Frontal cortex (tissue), 4 donors: ENCODE data around the gene MIX23. TPM values are rescaled to one million over a fixed set of nuclear protein-coding genes. Genes with fewer than 3 reads are reported as not detected.

Experiments used
- DNase-seq, 2 donors: peaks; one replicate each; pipeline ENCODE4 v3.0.0; 2012; ENCODE audit warnings: low spot score in 2 of 2
- FAIRE-seq: peaks from 2 replicates; lab custom pipeline; 2012; peaks lifted over from hg19 to GRCh38; lab: Jason Lieb, UNC
- total RNA-seq: library from RNA; depleted of rRNA; stranded (reverse); fragments of >200 nt; gene quantifications from one replicate; pipeline ENCODE4 v1.2.3, GENCODE V29; 2014
- donor health status: control.
- donor health status: control.
- donor health status: control.

Gene MIX23
- total RNA-seq, 1 donor from 2014 or later, result 24.5 TPM

- FAIRE-seq (no peak), DNase-seq (no peak)
These were observed 27.4 kb downstream of the MIX23 start for GRCh38 chr3:122355612-122356011.

- no peak for FAIRE-seq
- no peak for DNase-seq
These were observed 29.1 kb downstream of the MIX23 start for GRCh38 chr3:122353893-122354401.

GRCh38 chr3:122353215-122353614 lies 29.8 kb downstream of the MIX23 start:
- FAIRE-seq (no peak), DNase-seq (no peak)

GRCh38 chr3:122351612-122352011 lies 31.4 kb downstream of the MIX23 start:
- DNase-seq (no peak), FAIRE-seq (no peak)

GRCh38 chr3:122350814-122351418 lies 32.1 kb downstream of the MIX23 start:
- DNase-seq, result no peak
- no peak for FAIRE-seq

- no peak for DNase-seq
- no peak for FAIRE-seq
These were observed 33.9 kb downstream of the MIX23 start for GRCh38 chr3:122349171-122349570.

- FAIRE-seq (no peak), DNase-seq (no peak)
These were observed 39.4 kb downstream of the MIX23 start for GRCh38 chr3:122343654-122344053.

- FAIRE-seq (no peak), DNase-seq (no peak)
These were observed 40.2 kb downstream of the MIX23 start for GRCh38 chr3:122342803-122343202.

- FAIRE-seq, result no peak
- DNase-seq, result no peak
These were observed 50.5 kb downstream of the MIX23 start for GRCh38 chr3:122332551-122332950.

- no peak for FAIRE-seq
- no peak for DNase-seq
These were observed 51.1 kb downstream of the MIX23 start for GRCh38 chr3:122331886-122332285.

GRCh38 chr3:122325769-122326168 lies 57.3 kb downstream of the MIX23 start:
- FAIRE-seq (no peak), DNase-seq (no peak)

GRCh38 chr3:122324871-122325323 lies 58.1 kb downstream of the MIX23 start, which contains the start of gene CSTA:
Gene CSTA, plus strand, starts transcription at chr3:122325248. Its CDS starts 45 bp downstream, at chr3:122325293.
- DNase-seq (no peak), FAIRE-seq (no peak)

GRCh38 chr3:122322095-122323075 lies 60.6 kb downstream of the MIX23 start:
- no peak for FAIRE-seq

GRCh38 chr3:122318620-122319019 lies 64.4 kb downstream of the MIX23 start:
- DNase-seq, result no peak
- no peak for FAIRE-seq

More at GRCh38 chr3:122322095-122323075, 60.6 kb downstream of the MIX23 start:
- no peak for DNase-seq

- DNase-seq, result no peak
- FAIRE-seq, result no peak
These were observed 66.7 kb downstream of the MIX23 start for GRCh38 chr3:122316368-122316767.

GRCh38 chr3:122315619-122316018 lies 67.4 kb downstream of the MIX23 start:
- no peak for FAIRE-seq
- DNase-seq, result no peak

- DNase-seq (no peak), FAIRE-seq (no peak)
These were observed 68.7 kb downstream of the MIX23 start for GRCh38 chr3:122314228-122314876.

- DNase-seq, result no peak
- no peak for FAIRE-seq
These were observed 69.8 kb downstream of the MIX23 start for GRCh38 chr3:122313281-122313680.

GRCh38 chr3:122312826-122313225 lies 70.2 kb downstream of the MIX23 start:
- no peak for FAIRE-seq

GRCh38 chr3:122310361-122310760 lies 72.7 kb downstream of the MIX23 start:
- no peak for FAIRE-seq
- DNase-seq, result no peak

More at GRCh38 chr3:122312826-122313225, 70.2 kb downstream of the MIX23 start:
- no peak for DNase-seq
